ENCODE measurements around the gene RPL14. TPM values are rescaled to one million over a fixed set of nuclear protein-coding genes. Genes with fewer than 3 reads are reported as not detected.

Gene RPL14
- polyA plus RNA-seq, 1 experiment: 602 TPM

DNA sequence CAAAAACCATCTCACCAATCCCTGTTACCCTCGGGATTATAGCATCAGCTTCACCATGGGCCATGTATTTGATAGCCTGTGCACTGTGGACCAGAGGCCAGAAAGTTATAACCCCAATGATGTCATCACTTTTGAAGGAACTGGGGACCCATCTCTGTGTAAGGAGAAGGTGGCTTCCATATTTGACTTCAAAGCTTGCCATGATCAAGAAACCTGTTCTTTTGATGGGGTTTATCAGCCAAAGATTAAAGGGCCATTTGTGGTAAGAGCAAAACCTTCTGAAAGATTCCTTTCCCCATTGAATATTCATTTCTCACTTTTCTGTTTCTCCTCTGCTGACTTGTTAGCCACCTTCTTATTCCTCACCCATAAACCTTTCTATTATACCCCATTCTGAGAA lies 34.3 kb upstream of the RPL14 start:
- no peak for DNase-seq (ENCODE audit: low read depth, low spot score)
- TF ChIP-seq, protein P1, sequence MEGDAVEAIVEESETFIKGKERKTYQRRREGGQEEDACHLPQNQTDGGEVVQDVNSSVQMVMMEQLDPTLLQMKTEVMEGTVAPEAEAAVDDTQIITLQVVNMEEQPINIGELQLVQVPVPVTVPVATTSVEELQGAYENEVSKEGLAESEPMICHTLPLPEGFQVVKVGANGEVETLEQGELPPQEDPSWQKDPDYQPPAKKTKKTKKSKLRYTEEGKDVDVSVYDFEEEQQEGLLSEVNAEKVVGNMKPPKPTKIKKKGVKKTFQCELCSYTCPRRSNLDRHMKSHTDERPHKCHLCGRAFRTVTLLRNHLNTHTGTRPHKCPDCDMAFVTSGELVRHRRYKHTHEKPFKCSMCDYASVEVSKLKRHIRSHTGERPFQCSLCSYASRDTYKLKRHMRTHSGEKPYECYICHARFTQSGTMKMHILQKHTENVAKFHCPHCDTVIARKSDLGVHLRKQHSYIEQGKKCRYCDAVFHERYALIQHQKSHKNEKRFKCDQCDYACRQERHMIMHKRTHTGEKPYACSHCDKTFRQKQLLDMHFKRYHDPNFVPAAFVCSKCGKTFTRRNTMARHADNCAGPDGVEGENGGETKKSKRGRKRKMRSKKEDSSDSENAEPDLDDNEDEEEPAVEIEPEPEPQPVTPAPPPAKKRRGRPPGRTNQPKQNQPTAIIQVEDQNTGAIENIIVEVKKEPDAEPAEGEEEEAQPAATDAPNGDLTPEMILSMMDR (IDR thresholded peaks at IDR 0.05; ENCODE audit: low read depth, low read length): no peak
- no peaks in the 10 kb centered on the region for H3K27me3 ChIP-seq (ENCODE audit: control insufficient read depth, insufficient read depth, low read length)
- CTCF ChIA-PET: no interaction called here
- no peak overlapping the region for H3K4me3 ChIP-seq (ENCODE audit: low read depth, low read length)
- no peak overlapping the region for H3K27ac ChIP-seq (ENCODE audit: low read depth, low read length)
- POLR2A ChIA-PET: no interaction called here
- H3K9me3 ChIP-seq (ENCODE audit: control insufficient read depth, insufficient read depth, low read length): no peaks in the 10 kb centered on the region

DNA sequence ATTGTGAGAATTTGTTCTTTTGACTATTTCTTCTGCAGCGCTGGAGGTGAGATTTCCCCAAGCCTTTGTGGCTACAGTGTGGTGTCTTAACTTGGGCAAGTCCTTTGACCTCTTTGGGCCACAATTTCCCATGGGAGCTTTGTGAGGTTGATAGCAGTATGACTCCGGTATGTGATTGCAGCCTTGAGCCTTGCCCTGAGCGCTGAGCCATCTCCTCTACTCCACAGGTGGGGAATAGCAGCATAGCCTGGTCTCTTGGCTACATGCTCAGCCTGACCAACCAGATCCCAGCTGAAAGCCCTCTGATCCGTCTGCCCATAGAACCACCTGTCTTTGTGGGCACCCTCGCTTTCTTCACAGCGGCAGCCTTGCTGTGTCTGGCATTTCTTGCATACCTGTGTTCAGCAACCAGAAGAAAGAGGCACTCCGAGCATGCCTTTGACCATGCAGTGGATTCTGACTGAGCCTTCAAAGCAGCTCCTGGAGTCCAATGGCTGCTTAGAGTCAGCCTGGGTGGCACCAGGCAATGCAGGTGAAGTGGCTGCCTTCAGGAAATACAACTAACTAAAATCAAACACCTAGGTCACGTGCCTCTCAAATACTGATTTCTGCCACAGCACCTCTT lies 30.0 kb upstream of the RPL14 start:
- H3K27ac ChIP-seq (ENCODE audit: low read depth, low read length): no peak overlapping the region
- TF ChIP-seq, protein P1 (IDR thresholded peaks at IDR 0.05; ENCODE audit: low read depth, low read length): no peak
- H3K9me3 ChIP-seq (ENCODE audit: control insufficient read depth, insufficient read depth, low read length): no peaks in the 10 kb centered on the region
- DNase-seq (ENCODE audit: low read depth, low spot score): no peak
- CTCF ChIA-PET: no interaction called here
- peaks cover 1% of the 10 kb centered on the region for H3K27me3 ChIP-seq (ENCODE audit: control insufficient read depth, insufficient read depth, low read length)
- POLR2A ChIA-PET: no interaction called here
- no peak overlapping the region for H3K4me3 ChIP-seq (ENCODE audit: low read depth, low read length)

- Histone ChIP-seq H3K9me3 (ENCODE audit: control insufficient read depth, insufficient read depth, low read length) (no peaks in the 10 kb centered on the region), H3K27me3 (ENCODE audit: control insufficient read depth, insufficient read depth, low read length) (peaks cover 3% of the 10 kb centered on the region), H3K27ac (ENCODE audit: low read depth, low read length) (no peak overlapping the region), H3K4me3 (ENCODE audit: low read depth, low read length) (no peak overlapping the region)
- CTCF ChIA-PET: no interaction called here
- POLR2A ChIA-PET: no interaction called here
- no peak for DNase-seq (ENCODE audit: low read depth, low spot score)
- TF ChIP-seq, protein P1 (IDR thresholded peaks at IDR 0.05; ENCODE audit: low read depth, low read length): no peak
These were observed 24.3 kb upstream of the RPL14 start for GRCh38 chr3:40432793-40433192.

DNA sequence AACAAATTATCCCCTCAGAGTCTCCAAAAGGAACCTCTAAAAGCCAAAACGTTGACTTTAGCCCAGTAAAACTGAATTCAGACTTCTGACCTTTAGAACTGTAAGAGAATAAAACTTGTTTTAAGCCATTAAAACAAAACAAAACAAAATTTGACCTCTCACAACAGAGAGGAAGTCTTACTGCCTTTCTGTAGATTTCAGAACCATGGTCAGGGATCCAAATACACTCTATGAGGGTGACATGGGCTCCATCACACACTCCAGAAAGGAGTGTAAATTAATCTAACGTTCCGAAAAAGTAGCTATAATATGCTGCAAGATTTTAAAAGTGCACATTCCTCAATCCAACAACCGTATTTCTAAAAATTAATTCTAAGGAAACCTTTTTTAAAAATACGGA lies 19.2 kb upstream of the RPL14 start:
- ChIA-PET CTCF (interaction anchor here (1.3 kb wide), 1 partner anchor 246 kb away, joined by 3 read pairs; no protein-coding TSS in a partner anchor), POLR2A (no interaction called here)
- TF ChIP-seq, protein P1 (IDR thresholded peaks at IDR 0.05; ENCODE audit: low read depth, low read length): no peak
- Histone ChIP-seq H3K27me3 (ENCODE audit: control insufficient read depth, insufficient read depth, low read length) (no peaks in the 10 kb centered on the region), H3K27ac (ENCODE audit: low read depth, low read length) (no peak overlapping the region), H3K9me3 (ENCODE audit: control insufficient read depth, insufficient read depth, low read length) (no peaks in the 10 kb centered on the region), H3K4me3 (ENCODE audit: low read depth, low read length) (no peak overlapping the region)
- no peak for DNase-seq (ENCODE audit: low read depth, low spot score)

DNA sequence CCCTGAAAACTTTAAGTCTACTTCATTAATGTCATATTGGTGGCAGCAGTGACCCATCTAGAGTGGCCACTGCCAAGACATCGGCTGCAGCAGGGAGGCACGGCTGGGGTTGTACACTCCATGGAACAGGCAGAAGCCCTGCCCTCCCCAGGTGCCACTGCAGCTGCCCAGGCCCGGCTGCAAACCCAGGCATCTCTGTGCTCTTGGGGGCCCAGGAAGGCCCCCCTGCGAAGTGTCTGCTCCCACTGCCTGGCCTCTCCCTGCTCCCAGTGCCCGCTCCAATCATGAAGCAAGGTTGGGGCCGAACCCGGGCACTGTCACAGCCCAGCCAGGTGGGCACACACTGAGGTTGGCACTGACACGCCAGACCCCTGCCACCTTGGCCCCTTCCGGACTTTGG lies 12.1 kb upstream of the RPL14 start:
- no peaks in the 10 kb centered on the region for H3K27me3 ChIP-seq (ENCODE audit: control insufficient read depth, insufficient read depth, low read length)
- no peak overlapping the region for H3K4me3 ChIP-seq (ENCODE audit: low read depth, low read length)
- TF ChIP-seq, protein P1 (IDR thresholded peaks at IDR 0.05; ENCODE audit: low read depth, low read length): no peak
- H3K9me3 ChIP-seq (ENCODE audit: control insufficient read depth, insufficient read depth, low read length): no peaks in the 10 kb centered on the region
- ChIA-PET CTCF (no interaction called here), POLR2A (no interaction called here)
- DNase-seq (ENCODE audit: low read depth, low spot score): no peak
- H3K27ac ChIP-seq (ENCODE audit: low read depth, low read length): no peak overlapping the region
